HepG2 (cell line): ENCODE results near the gene ROMO1. TPM values are rescaled to one million over a fixed set of nuclear protein-coding genes. Genes with fewer than 3 reads are reported as not detected.
A peak's percentile ranks its signal among the peaks of the same experiment; 100 is the strongest.

ENCODE experiments used
- AGO1 ChIP-seq: fragments of 200-400 bp; formaldehyde crosslinking; IDR thresholded peaks from 2 replicates; pipeline ENCODE4 v1.6.1; 2017; ENCODE audit warnings: mild to moderate bottlenecking, low read depth, low read length, moderate library complexity; ENCODE audit not compliant: poor library complexity, severe bottlenecking
- KDM2A ChIP-seq: sonication (generic); formaldehyde crosslinking; IDR thresholded peaks from 2 replicates; pipeline ENCODE4 v1.4.0; 2020; ENCODE audit warnings: low read depth, missing genetic modification reagents, borderline replicate concordance
- KIAA2018 ChIP-seq: sonication (generic); formaldehyde crosslinking; IDR thresholded peaks from 2 replicates; pipeline ENCODE4 v1.5.0; 2020; ENCODE audit warnings: mild to moderate bottlenecking, missing genetic modification reagents, borderline replicate concordance
- MAX ChIP-seq: IDR thresholded peaks from 2 replicates; pipeline ENCODE4 v1.6.1; 2012; ENCODE audit warnings: inconsistent platforms
- THAP8 ChIP-seq: sonication (generic); formaldehyde crosslinking; IDR thresholded peaks from 2 replicates; pipeline ENCODE4 v1.5.1; 2020; ENCODE audit warnings: missing genetic modification reagents, mild to moderate bottlenecking, borderline replicate concordance
- ZBTB34 ChIP-seq: sonication (generic); formaldehyde crosslinking; IDR thresholded peaks from 2 replicates; pipeline ENCODE4 v1.8.0; 2022; ENCODE audit warnings: mild to moderate bottlenecking, missing genetic modification reagents
- ZBTB4 ChIP-seq: sonication (generic); formaldehyde crosslinking; IDR thresholded peaks from 2 replicates; pipeline ENCODE4 v1.4.0; 2020; ENCODE audit warnings: missing genetic modification reagents, mild to moderate bottlenecking, borderline replicate concordance
- ZNF34 ChIP-seq: sonication (generic); formaldehyde crosslinking; IDR thresholded peaks from 2 replicates; pipeline ENCODE4 v1.4.0; 2020; ENCODE audit warnings: mild to moderate bottlenecking, missing genetic modification reagents, borderline replicate concordance
- polyA plus RNA-seq, 8 experiments: library from polyadenylated mRNA; depleted of rRNA in 3 of 8; stranded (reverse) in 7 of 8; unstranded in 1 of 8; fragments of >200 nt; fragmentation: Illumina TruSeq in 4 of 8; extraction: Trizol in 4 of 8; gene quantifications; 2 replicates each; pipeline versions ENCODE4 v1.2.1 to v1.2.3, GENCODE V29; 2011 to 2016; ENCODE audit warnings: low read depth in 4 of 8, missing spikeins in 1 of 8, mixed read lengths in 1 of 8; ENCODE audit not compliant: insufficient read depth in 1 of 8
- total RNA-seq, 5 experiments: library from RNA; depleted of rRNA; stranded (reverse); fragments of >200 nt; fragmentation: Illumina TruSeq; extraction: Trizol; gene quantifications; 2 replicates each; pipeline ENCODE4 v1.2.3, GENCODE V29; 2016; ENCODE audit warnings: low read depth in 1 of 5

Gene ROMO1
- total and polyA plus RNA-seq, 2 of the 13 experiments (the other 11 are each of a cell fraction or from before 2014, with no cell fraction given), result 636 to 755 TPM

- TF ChIP-seq ZBTB34 (CRISPR knock-in tag), result peak; percentile 90
- TF ChIP-seq ZNF34, result peak; percentile 91
- TF ChIP-seq AGO1, result peak; percentile 93
- no peak; the same call in 1 of the 2 replicates for TF ChIP-seq THAP8 (CRISPR knock-in tag)
- TF ChIP-seq KDM2A (CRISPR knock-in tag), result peak; percentile 99
- peak; percentile 51 for TF ChIP-seq KIAA2018 (CRISPR knock-in tag)
- peak; percentile 99 for TF ChIP-seq MAX
- TF ChIP-seq ZBTB4 (CRISPR knock-in tag), result peak; percentile 94
Measured at GRCh38 chr20:35741892-35742740, 42.9 kb downstream of the ROMO1 start, which contains the start of gene RBM39 (continued).
